Stimulated activated effector memory CD8-positive, alpha-beta T cell treated with anti-CD3 and anti-CD28 coated beads, Interleukin-12 subunit alpha, Interleukin-12 subunit beta, amount 100 ng/mL, for 72 hours (primary cell): ENCODE results near the gene WDR62.

Experiments
- ATAC-seq: fragments of 150-1000 bp; cut with Tn5 transposase; 2 replicates; pipeline ENCODE4 v1.10.0; 2021
- DNase-seq, 2 donors: peaks; one replicate each; pipeline ENCODE4 v3.0.0; 2021 to 2022; ENCODE audit warnings: low spot score in 2 of 2
- H3K27ac Mint-ChIP-seq: one replicate; pipeline ENCODE4 v1.8.0; 2022; ENCODE audit warnings: mild to moderate bottlenecking, mixed read lengths
- H3K36me3 Mint-ChIP-seq: one replicate; pipeline ENCODE4 v1.8.0; 2022; ENCODE audit warnings: mild to moderate bottlenecking, mixed read lengths
- H3K4me1 Mint-ChIP-seq: one replicate; pipeline ENCODE4 v1.8.0; 2022; ENCODE audit warnings: mixed read lengths
- H3K4me3 Mint-ChIP-seq: one replicate; pipeline ENCODE4 v1.8.0; 2022; ENCODE audit warnings: mild to moderate bottlenecking, mixed read lengths
- H3K9me3 Mint-ChIP-seq: one replicate; pipeline ENCODE4 v1.8.0; 2022; ENCODE audit warnings: mixed read lengths

The WDR62 gene

GRCh38 chr19:36086326-36086725 lies 31.6 kb downstream of the WDR62 start:
- DNase-seq, result no peak
- Mint-ChIP-seq H3K4me3 (no peak overlapping the region), H3K9me3 (no peaks in the 10 kb centered on the region)

GRCh38 chr19:36089847-36090246 lies 35.1 kb downstream of the WDR62 start:
- peaks cover 38% of the 10 kb centered on the region for H3K36me3 Mint-ChIP-seq
- no peaks in the 10 kb centered on the region for H3K9me3 Mint-ChIP-seq
- DNase-seq (no peak), ATAC-seq (no peak)
- H3K4me3 Mint-ChIP-seq, result no peak overlapping the region
- peak overlapping the region; percentile 79 for H3K27ac Mint-ChIP-seq
- peaks cover 17% of the 10 kb centered on the region for H3K4me1 Mint-ChIP-seq

More at GRCh38 chr19:36086326-36086725, 31.6 kb downstream of the WDR62 start:
- no peak for ATAC-seq
- no peak overlapping the region for H3K27ac Mint-ChIP-seq
- H3K4me1 Mint-ChIP-seq, result no peaks in the 10 kb centered on the region
- H3K36me3 Mint-ChIP-seq, result peaks cover 39% of the 10 kb centered on the region

- Mint-ChIP-seq H3K4me3 (no peak overlapping the region), H3K27ac (no peak overlapping the region), H3K4me1 (peaks cover 17% of the 10 kb centered on the region), H3K9me3 (no peaks in the 10 kb centered on the region), H3K36me3 (peaks cover 34% of the 10 kb centered on the region)
- DNase-seq, result no peak
- ATAC-seq, result no peak
Measured at GRCh38 chr19:36090910-36091695, 36.4 kb downstream of the WDR62 start.

GRCh38 chr19:36092566-36092965 lies 37.9 kb downstream of the WDR62 start:
- Mint-ChIP-seq H3K27ac (peak overlapping the region; percentile 70), H3K36me3 (peaks cover 44% of the 10 kb centered on the region), H3K4me3 (peak overlapping the region; percentile 17), H3K9me3 (no peaks in the 10 kb centered on the region), H3K4me1 (peaks cover 17% of the 10 kb centered on the region)
- no peak for ATAC-seq
- DNase-seq, result no peak

GRCh38 chr19:36093146-36093662 lies 38.5 kb downstream of the WDR62 start:
- Mint-ChIP-seq H3K9me3 (no peaks in the 10 kb centered on the region), H3K27ac (peak overlapping the region; percentile 70), H3K36me3 (peaks cover 51% of the 10 kb centered on the region), H3K4me1 (peaks cover 17% of the 10 kb centered on the region), H3K4me3 (peak overlapping the region; percentile 17)
- no peak for DNase-seq
- peak; percentile 78 for ATAC-seq

- H3K4me1 Mint-ChIP-seq, result peaks cover 17% of the 10 kb centered on the region
Measured at GRCh38 chr19:36093687-36094086, 39.0 kb downstream of the WDR62 start.

GRCh38 chr19:36097036-36097435 lies 42.3 kb downstream of the WDR62 start:
- H3K4me3 Mint-ChIP-seq, result no peak overlapping the region
- no peak overlapping the region for H3K27ac Mint-ChIP-seq
- ATAC-seq (no peak), DNase-seq (no peak)
- peaks cover 17% of the 10 kb centered on the region for H3K4me1 Mint-ChIP-seq
- H3K36me3 Mint-ChIP-seq, result peaks cover 44% of the 10 kb centered on the region
- no peaks in the 10 kb centered on the region for H3K9me3 Mint-ChIP-seq

More at GRCh38 chr19:36093687-36094086, 39.0 kb downstream of the WDR62 start:
- no peak for DNase-seq
- no peak for ATAC-seq
- peak overlapping the region; percentile 70 for H3K27ac Mint-ChIP-seq
- peaks cover 47% of the 10 kb centered on the region for H3K36me3 Mint-ChIP-seq
- no peaks in the 10 kb centered on the region for H3K9me3 Mint-ChIP-seq
- H3K4me3 Mint-ChIP-seq, result peak overlapping the region; percentile 17

GRCh38 chr19:36099166-36099785 lies 44.6 kb downstream of the WDR62 start:
- DNase-seq, result no peak
- no peak for ATAC-seq
- Mint-ChIP-seq H3K9me3 (no peaks in the 10 kb centered on the region), H3K27ac (no peak overlapping the region), H3K36me3 (peaks cover 39% of the 10 kb centered on the region), H3K4me1 (no peaks in the 10 kb centered on the region), H3K4me3 (no peak overlapping the region)

- Mint-ChIP-seq H3K9me3 (no peaks in the 10 kb centered on the region), H3K27ac (peak overlapping the region; percentile 37), H3K36me3 (peaks cover 32% of the 10 kb centered on the region), H3K4me1 (no peaks in the 10 kb centered on the region), H3K4me3 (no peak overlapping the region)
- DNase-seq (no peak), ATAC-seq (no peak)
Measured at GRCh38 chr19:36100476-36100875, 45.8 kb downstream of the WDR62 start.

GRCh38 chr19:36101550-36102327 lies 47.0 kb downstream of the WDR62 start:
- Mint-ChIP-seq H3K9me3 (no peaks in the 10 kb centered on the region), H3K4me1 (no peaks in the 10 kb centered on the region), H3K4me3 (no peak overlapping the region), H3K27ac (no peak overlapping the region), H3K36me3 (peaks cover 33% of the 10 kb centered on the region)
- ATAC-seq (no peak), DNase-seq (no peak)

- Mint-ChIP-seq H3K36me3 (peaks cover 25% of the 10 kb centered on the region), H3K9me3 (no peaks in the 10 kb centered on the region), H3K27ac (no peak overlapping the region), H3K4me3 (no peak overlapping the region), H3K4me1 (no peaks in the 10 kb centered on the region)
- ATAC-seq (no peak), DNase-seq (no peak)
Measured at GRCh38 chr19:36103040-36103626, 48.4 kb downstream of the WDR62 start.

- Mint-ChIP-seq H3K27ac (no peak overlapping the region), H3K4me3 (no peak overlapping the region), H3K4me1 (no peaks in the 10 kb centered on the region), H3K9me3 (no peaks in the 10 kb centered on the region), H3K36me3 (peaks cover 25% of the 10 kb centered on the region)
- no peak for DNase-seq
- ATAC-seq, result no peak
Measured at GRCh38 chr19:36103842-36104552, 49.3 kb downstream of the WDR62 start.

GRCh38 chr19:36106441-36106840 lies 51.7 kb downstream of the WDR62 start:
- DNase-seq, result no peak
- peak overlapping the region; percentile 21 for H3K27ac Mint-ChIP-seq
- no peak overlapping the region for H3K4me3 Mint-ChIP-seq
- no peaks in the 10 kb centered on the region for H3K4me1 Mint-ChIP-seq
- no peak for ATAC-seq
- H3K9me3 Mint-ChIP-seq, result no peaks in the 10 kb centered on the region
- H3K36me3 Mint-ChIP-seq, result peaks cover 30% of the 10 kb centered on the region

GRCh38 chr19:36106991-36107390 lies 52.3 kb downstream of the WDR62 start:
- Mint-ChIP-seq H3K4me1 (no peaks in the 10 kb centered on the region), H3K27ac (peak overlapping the region; percentile 21), H3K36me3 (peaks cover 35% of the 10 kb centered on the region), H3K9me3 (no peaks in the 10 kb centered on the region), H3K4me3 (no peak overlapping the region)
- no peak for DNase-seq
- ATAC-seq, result no peak
